VCaP (cell line): Measurements from ENCODE around the gene NGF.

Experiments used
- H3K27ac ChIP-seq: fragments of 450-650 bp; 2 replicates; pipeline ENCODE4 v1.5.1; 2017
- CTCF ChIP-seq: fragments of 450-650 bp; conservative IDR thresholded peaks from 2 replicates; pipeline ENCODE4 v1.5.1; 2017; ENCODE audit warnings: mild to moderate bottlenecking, moderate library complexity

NGF gene

GRCh38 chr1:115347282-115347681 is 9.2 kb upstream of the NGF start:
- TF ChIP-seq CTCF = no peak

GRCh38 chr1:115343200-115343737 is 5.2 kb upstream of the NGF start:
- no peak for TF ChIP-seq CTCF
- H3K27ac ChIP-seq = no peak overlapping the region

More at GRCh38 chr1:115347282-115347681, 9.2 kb upstream of the NGF start:
- no peak overlapping the region for H3K27ac ChIP-seq

- no peak overlapping the region for H3K27ac ChIP-seq
- TF ChIP-seq CTCF = no peak
Measured at GRCh38 chr1:115341948-115342347, 3.9 kb upstream of the NGF start.

- no peak for TF ChIP-seq CTCF
- no peak overlapping the region for H3K27ac ChIP-seq
Measured at GRCh38 chr1:115340879-115341278, 2.8 kb upstream of the NGF start.

- H3K27ac ChIP-seq = no peak overlapping the region
- TF ChIP-seq CTCF = no peak
Measured at GRCh38 chr1:115338457-115338820, 390 bp upstream of the NGF start.

- TF ChIP-seq CTCF = no peak
- no peak overlapping the region for H3K27ac ChIP-seq
Measured at GRCh38 chr1:115337276-115337632, 795 bp downstream of the NGF start.

GRCh38 chr1:115336741-115337140 is 1.3 kb downstream of the NGF start:
- no peak for TF ChIP-seq CTCF
- no peak overlapping the region for H3K27ac ChIP-seq
